Stimulated activated CD4-positive, alpha-beta T cell treated with anti-CD3 and anti-CD28 coated beads, TNF-alpha, amount 100 ng/mL, for 48 hours (primary cell): ENCODE data around the gene SCG3.
A peak's percentile ranks its signal among the peaks of the same experiment; 100 is the strongest.

Source experiments
- DNase-seq, 3 donors: peaks; one replicate each; pipeline ENCODE4 v3.0.0-alpha.2; 2020; ENCODE audit warnings: low read depth in 3 of 3

The SCG3 gene

DNA sequence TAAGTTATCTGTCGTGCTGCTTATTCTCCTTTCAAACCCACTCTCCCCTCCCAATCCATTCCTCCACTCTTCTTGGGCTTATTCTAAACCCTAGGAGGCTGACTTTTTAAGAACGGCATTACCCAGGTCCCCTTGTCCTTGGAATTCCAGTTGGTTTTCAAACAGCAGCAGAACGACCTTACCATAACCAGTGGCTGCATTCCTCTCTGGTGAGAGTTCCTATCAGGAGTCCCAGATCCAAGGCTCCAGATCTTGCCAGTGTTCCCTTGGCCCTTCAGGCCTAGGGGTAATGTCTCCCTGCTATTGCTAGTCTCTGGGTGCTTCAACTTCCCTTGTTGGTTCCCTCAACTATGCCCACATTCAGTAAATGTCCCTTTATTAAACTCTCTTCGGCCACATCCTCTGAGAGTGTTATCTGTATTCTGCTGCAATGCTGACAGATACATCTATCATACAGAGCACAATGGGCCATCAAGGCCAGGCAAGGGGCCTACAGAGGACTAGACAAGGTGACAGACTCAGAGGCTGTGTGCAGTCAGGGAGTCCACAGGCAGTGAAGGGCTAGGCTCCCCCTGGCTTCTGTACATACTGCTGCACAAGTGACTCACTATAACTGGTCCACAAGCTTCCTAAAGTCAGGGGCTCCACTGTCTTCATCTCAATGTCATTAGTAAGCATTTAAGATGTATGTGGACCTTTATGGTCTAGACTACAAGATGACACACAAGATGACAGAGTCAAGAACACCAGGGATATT, 46.0 kb downstream of the SCG3 start:
- no peak for DNase-seq

GRCh38 chr15:51731549-51732267, 50.4 kb downstream of the SCG3 start:
- no peak for DNase-seq

GRCh38 chr15:51732646-51733045, 51.3 kb downstream of the SCG3 start:
- DNase-seq: no peak

- DNase-seq: no peak
Observed at GRCh38 chr15:51735228-51736010, 54.1 kb downstream of the SCG3 start.

GRCh38 chr15:51736069-51736468, 54.8 kb downstream of the SCG3 start:
- no peak for DNase-seq

DNA sequence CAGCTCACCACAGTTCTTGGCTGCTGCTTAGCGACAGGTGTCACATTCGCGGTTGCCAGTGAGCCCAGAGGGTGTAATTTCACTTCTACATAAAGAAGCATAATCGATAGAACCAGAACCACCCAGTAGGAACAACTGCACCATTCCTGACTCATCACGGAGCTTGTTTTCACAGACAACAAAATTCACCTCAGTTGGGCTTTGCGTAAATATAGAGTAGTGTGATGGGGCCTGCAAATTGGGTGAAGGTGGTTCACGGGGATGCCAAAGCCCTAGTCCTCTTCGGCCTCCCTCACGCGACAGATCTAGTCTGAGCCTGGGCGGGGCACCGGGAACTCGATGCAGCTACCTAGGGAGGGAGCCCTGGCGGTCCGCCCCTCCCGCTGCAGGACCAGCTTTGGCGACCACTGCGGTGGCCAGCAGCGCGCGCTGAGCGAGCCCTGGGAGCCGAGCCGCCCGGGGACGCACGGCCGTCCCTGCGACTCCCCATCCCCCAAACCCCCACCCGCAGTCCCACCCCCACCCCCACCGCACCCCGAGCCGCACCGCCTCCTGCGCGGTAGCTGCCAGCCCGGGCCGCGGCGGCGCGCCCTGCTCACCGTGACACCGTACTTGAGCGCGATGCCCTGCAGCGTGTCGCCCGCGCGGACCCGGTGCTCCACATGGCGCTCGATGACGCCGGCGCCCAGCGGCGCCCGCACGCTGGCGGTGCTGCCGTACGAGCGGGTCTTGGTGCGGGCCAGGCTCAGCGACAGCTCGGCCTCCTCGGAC, 55.6 kb downstream of the SCG3 start:
- DNase-seq: peak in 1 of 3 donors; percentile 32

- peak in 2 of 3 donors; percentile 25 to 58 for DNase-seq
Observed at GRCh38 chr15:51737522-51738305, 56.4 kb downstream of the SCG3 start, which contains the start of gene LYSMD2. Gene LYSMD2 (minus strand): TSS chr15:51737655. CDS start chr15:51737622, 33 bp downstream.

DNA sequence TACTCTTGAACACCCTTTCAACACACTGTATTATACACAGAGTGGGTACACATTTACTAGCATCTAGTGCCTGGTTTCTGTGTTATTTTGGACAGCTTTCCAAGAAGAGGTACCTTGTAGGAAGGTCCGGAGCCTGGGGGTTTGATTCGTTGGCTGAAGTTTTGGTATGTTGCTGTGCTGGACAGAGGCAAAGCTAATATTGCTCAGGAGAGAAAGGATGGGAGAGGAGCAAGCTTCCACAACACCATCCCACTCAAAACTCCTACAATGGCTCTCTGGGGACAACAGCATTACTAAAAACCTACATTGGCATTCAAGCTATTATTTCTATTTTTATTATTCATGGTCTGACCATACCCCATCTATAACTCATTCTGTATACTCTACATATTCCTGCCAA, 57.2 kb downstream of the SCG3 start:
- DNase-seq: no peak

- DNase-seq: no peak
Observed at GRCh38 chr15:51739061-51739712, 57.9 kb downstream of the SCG3 start.

DNA sequence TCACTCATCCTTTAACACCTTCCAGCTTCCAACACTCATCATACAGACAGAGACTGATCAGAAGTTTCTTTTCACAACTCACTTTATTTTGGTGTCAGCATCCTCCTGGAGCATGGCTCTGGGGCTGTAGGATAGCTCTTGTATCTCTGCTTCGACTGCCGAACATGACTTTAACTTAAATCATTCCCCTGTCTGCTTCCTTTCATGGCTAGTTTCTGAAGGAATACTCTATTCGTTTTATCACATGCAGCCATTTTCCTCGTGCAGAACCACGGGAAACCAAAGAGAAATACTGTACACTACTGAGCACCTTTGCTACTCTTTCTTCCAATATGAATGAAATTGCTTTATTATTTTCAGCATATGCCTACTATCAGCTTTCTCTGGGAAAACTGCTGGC, 68.0 kb downstream of the SCG3 start:
- no peak for DNase-seq

GRCh38 chr15:51750186-51750585, 68.9 kb downstream of the SCG3 start:
- DNase-seq: no peak

DNA sequence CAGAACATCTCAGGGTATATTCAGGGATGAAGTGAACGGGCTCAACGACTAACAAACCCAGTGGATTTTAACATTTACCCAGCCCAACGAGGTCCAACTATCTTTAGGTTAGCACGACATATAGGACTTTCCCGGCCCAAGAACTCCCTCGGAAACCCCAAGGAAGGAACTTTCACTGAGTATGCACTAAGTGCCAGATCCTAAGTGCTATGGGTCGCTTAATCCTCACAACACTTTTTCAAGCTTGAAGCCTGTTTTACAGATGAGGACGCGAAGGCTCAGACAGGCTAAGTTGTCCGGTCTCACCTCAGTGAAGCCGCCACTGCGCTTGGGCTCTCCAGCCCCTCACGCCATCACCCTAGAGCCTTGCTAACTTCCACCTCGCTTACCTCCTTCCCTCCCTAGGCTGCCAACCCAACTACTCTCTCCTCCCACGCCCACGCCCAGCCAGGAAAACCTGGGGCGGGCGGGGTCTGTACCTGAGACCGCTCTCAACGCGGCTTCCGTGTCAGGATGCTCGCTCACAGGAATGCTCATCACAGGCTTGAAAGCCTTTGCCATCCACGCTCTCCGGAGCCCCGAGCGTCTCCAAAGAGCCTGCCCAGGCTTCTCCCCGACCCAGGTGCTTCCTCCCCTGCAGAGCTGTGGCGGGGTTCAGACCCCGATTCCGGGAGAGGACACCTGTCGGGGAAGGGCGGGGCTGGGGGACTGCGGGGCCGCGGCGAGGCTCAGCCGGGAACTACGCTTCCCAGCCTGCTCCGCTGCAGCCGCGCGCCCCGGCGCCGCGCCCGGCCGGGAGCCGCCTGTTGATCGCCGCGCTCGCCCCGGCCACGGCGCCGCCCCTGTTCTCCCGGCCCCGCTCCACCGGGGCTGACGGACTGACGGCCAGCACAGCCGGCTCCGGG, 69.7 kb downstream of the SCG3 start, which contains the start of gene TMOD2:
TMOD2 (plus strand) TSS at position 806 of the 905 bp plus-strand sequence. CDS start 14,845 bp downstream, outside the sequence.
- DNase-seq: no peak

- DNase-seq: no peak
Observed at GRCh38 chr15:51751697-51752683, 70.7 kb downstream of the SCG3 start.

- DNase-seq: no peak
Observed at GRCh38 chr15:51752888-51753287, 71.6 kb downstream of the SCG3 start.

DNA sequence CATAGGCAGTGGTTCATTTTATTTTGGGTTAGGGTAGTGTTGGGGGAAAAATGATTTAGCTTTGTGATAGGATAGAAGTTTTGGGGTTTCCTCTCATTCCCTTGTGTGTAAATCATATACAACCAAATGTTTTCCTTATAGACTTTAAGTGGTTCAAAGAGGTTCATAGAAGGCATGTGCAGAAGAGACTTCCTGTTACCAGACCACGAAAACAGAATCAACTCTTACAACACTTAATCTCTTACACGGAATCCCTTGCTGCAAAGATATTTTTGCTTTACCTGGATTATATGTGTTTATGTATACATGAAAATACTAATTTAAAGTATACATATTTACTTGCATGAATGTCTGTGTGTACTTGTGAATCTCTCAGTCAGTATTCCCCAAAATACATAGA, 73.0 kb downstream of the SCG3 start:
- no peak for DNase-seq

DNA sequence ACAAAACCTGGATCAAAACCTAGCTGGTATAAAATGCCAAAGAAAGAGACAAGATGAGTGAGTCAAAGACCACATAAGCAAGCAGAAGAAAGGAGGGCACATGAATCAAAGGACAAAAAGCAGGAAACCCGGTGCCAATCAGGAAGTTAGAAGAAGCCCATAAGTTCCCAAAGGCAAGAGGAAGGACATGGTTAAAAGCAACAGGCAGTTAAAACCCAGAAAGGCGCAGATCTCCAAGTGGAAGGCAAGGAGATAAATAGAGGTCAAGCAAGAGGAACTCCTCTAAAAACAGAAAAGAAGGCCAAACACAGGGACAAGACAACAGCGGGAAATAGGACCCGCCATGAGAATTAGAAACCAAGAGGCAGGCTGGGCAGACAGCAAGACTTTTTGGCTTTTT, 74.5 kb downstream of the SCG3 start:
- no peak for DNase-seq

GRCh38 chr15:51756482-51756881, 75.2 kb downstream of the SCG3 start:
- no peak for DNase-seq

DNA sequence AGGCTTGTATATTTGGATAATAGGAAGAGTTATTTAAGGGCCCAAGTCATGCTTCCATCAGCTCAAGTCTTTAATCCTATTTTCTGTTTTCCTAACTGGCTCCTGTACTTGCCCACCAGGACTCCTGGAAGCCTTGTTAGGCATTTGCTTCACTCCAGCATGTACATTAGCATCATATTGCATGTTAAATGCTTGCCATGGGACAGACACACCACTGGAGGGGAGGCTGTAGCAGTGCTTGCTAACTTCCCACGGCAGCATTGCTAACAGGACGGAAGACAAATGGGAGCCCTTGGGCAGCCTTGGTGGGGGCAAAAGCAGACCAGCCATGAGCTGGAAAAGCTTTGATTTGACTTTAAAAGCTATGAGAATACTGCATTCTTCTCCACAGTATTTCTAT, 76.1 kb downstream of the SCG3 start:
- no peak for DNase-seq
